Stimulated activated CD4-positive, alpha-beta T cell treated with anti-CD3 and anti-CD28 coated beads, Interleukin-2, amount 100 ng/mL, for 48 hours (primary cell): Measurements from ENCODE around the gene DDX54.
"Not testable (repeated sequence)": the region's sequence is repeated elsewhere in the genome, so short reads cannot be mapped to it uniquely, and the experiment has no call there.

ENCODE experiments used
- DNase-seq, 2 donors: peaks; one replicate each; pipeline ENCODE4 v3.0.0-alpha.2; 2020

DDX54 gene

GRCh38 chr12:113161415-113162016, 23.8 kb downstream of the DDX54 start:
- DNase-seq = no peak

GRCh38 chr12:113159937-113160336, 25.3 kb downstream of the DDX54 start:
- no peak for DNase-seq

GRCh38 chr12:113158439-113159203, 26.7 kb downstream of the DDX54 start:
- DNase-seq = no peak

- no peak for DNase-seq
Observed at GRCh38 chr12:113157218-113157859, 27.9 kb downstream of the DDX54 start.

- no peak for DNase-seq
Observed at GRCh38 chr12:113155646-113156045, 29.6 kb downstream of the DDX54 start.

GRCh38 chr12:113155060-113155459, 30.2 kb downstream of the DDX54 start:
- DNase-seq = no peak

GRCh38 chr12:113154351-113154973, 30.8 kb downstream of the DDX54 start:
- peak in 1 of 2 donors; percentile 25 for DNase-seq

GRCh38 chr12:113152835-113153814, 32.2 kb downstream of the DDX54 start:
- DNase-seq = peak; percentile 44 to 53

- DNase-seq = no peak
Observed at GRCh38 chr12:113152196-113152834, 33.0 kb downstream of the DDX54 start.

GRCh38 chr12:113151655-113152054, 33.6 kb downstream of the DDX54 start:
- no peak for DNase-seq

GRCh38 chr12:113149361-113150150, 35.7 kb downstream of the DDX54 start, which contains the start of gene CFAP73:
Gene CFAP73, plus strand, starts transcription at chr12:113149724. Its CDS starts 134 bp downstream, at chr12:113149858.
- no peak for DNase-seq

GRCh38 chr12:113146999-113147398, 38.3 kb downstream of the DDX54 start:
- DNase-seq = no peak

- no peak for DNase-seq
Observed at GRCh38 chr12:113145720-113146551, 39.3 kb downstream of the DDX54 start.

GRCh38 chr12:113144806-113145205, 40.5 kb downstream of the DDX54 start:
- no peak for DNase-seq

GRCh38 chr12:113143959-113144358, 41.3 kb downstream of the DDX54 start:
- no peak for DNase-seq

- no peak for DNase-seq
Observed at GRCh38 chr12:113142886-113143332, 42.4 kb downstream of the DDX54 start.

GRCh38 chr12:113142173-113142885, 42.9 kb downstream of the DDX54 start:
- no peak for DNase-seq

- not testable (repeated sequence) for DNase-seq
Observed at GRCh38 chr12:113141716-113142115, 43.6 kb downstream of the DDX54 start.

- no peak for DNase-seq
Observed at GRCh38 chr12:113140706-113141105, 44.6 kb downstream of the DDX54 start.
